NCI-H345 treated with DMSO at 0.1 percent for 48 hours (cell line): ENCODE measurements around the gene SLC22A31.

Source experiments
- DNase-seq: peaks from one replicate; lab custom pipeline; 2025; ENCODE audit not compliant: unreplicated experiment; lab: John Stamatoyannopoulos, UW

The SLC22A31 gene

DNA sequence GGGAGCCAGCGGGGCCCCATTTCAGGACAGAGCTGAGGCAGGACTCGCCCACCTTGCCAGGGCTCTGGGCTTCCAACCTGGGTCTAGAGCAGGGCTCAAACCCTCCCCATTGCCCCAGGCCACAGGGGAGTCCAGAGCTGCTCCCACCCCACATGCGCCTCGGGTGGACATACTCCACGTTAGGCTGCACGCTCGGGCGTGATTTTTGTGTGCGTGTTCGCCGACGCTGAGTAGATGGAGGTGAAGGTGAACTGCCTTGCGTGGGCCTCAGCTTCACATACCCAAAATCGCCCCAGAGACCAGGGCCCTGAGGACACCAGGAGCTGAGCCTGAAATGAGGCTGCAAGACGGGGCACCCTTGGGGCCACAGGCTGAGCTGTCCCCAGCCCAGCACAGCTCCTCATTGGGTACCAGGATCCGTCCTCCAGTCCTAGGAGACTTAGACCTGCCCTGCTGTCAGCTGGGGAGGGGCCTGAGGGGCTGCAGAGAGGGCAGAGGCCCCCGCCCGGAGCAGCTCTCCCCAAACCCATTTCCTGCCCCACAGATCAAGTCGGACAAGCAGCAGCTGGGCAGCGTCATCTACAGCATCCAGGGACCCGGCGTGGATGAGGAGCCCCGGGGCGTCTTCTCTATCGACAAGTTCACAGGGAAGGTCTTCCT, 20.6 kb downstream of the SLC22A31 start:
- no peak for DNase-seq

DNA sequence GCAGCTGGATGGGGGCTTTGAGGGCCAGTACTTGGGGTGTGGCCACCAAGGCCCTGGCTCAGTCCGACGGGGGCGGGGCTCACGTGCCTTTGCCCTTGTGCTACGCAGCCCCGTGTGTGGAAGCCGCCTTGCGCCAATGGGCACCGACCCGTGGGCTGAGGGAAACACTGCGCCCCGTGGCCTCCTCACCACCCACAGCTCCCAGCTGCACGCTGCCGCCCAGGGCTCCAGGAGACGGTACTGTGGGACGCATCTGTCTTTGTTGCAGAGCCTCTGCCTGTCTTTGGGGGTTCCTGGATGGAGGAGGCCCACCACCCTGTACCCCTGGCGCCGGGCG, 21.2 kb downstream of the SLC22A31 start:
- DNase-seq = no peak

- no peak for DNase-seq
Observed at GRCh38 chr16:89178453-89179147, 21.7 kb downstream of the SLC22A31 start.

DNA sequence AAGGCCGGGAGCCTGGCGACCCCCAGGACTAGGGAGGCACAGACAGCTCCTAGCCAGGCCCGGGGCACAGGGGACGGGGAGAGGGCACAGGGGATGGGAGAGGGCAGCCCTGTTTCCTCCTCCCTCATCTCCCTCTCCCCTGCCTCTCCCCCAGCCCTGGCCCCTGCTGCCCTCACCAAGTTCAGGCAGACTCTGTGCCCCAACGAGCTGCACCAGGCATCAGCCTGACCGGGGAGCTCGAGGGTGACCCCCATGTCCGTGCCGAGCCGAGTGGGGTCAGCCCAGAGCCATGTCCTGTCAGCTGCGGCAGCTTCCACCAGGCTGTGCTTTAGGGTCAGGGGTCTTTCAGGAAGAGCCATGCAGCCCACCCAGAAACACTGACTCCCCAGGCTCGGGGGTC, 22.8 kb downstream of the SLC22A31 start:
- DNase-seq = no peak

- DNase-seq = no peak
Observed at GRCh38 chr16:89176717-89177116, 23.6 kb downstream of the SLC22A31 start.

DNA sequence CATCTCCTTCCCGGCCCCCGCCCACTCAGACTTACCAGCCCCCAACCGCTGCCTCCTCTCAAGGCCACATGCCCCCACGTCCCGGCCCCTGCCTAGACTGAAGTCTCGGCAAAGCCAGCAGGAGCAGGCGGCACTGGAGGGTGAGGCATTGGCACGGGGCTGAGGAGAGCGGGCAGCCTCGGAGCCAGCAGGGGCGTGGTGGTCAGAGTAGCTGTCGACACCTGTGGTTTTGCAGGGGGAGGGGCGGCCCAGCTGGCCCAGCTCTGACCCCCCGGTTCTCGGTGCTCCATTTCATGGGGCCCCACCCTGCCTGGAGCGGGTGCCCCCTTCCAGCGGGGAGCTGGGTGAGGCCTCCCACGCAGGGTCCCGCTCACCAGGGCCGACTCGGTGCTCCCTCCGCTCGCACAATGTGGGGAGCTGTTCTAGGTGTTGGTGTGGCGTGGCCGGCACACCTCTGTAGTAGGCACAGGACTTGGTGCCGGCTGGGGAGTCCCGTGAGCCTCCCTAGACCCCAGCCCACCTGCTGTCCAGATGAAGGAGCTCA, 24.1 kb downstream of the SLC22A31 start:
- no peak for DNase-seq

DNA sequence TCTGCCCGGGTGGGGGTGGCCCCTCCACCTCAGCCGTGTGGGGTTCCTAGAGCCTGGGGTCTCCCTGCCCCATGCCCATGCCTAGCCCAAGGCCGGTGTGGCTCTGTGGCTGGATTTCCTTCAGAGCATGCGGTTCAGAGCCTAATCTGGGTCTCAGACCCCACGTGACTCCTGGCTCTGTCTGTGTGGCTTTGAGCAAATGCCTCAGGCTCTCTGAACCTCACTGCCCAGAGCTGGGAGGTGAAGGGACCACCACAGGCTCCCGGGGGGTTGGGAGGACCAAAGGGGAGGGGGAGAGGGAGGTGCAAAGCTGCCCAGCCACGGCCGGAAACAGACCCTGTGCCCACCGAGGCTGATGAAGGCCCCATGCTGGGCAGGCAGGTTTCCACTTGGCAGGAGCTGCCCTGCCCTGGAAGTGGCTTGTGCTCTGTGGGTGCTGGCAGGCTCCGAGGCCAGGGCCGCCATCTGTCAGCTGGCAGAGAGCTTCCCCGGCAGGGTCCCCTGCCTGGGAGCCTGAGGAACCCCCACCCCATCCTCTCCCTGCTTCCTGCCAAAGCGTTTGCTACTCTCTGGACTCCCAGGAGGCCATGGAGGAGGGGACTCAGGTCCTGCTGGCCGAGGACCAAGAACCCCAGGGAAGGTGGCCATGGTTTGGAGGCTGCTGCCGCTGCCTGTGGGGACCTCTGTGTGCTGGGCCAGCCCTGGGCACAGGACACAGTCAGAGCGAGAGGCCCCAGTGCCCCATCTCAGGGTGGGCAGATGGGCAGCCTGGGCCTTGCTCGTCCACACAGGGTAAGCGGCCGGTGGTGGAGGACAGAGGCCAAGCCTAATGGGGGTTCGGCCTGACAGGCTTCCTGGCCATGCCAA, 24.8 kb downstream of the SLC22A31 start:
- no peak for DNase-seq

- DNase-seq = no peak
Observed at GRCh38 chr16:89174877-89175276, 25.5 kb downstream of the SLC22A31 start.

DNA sequence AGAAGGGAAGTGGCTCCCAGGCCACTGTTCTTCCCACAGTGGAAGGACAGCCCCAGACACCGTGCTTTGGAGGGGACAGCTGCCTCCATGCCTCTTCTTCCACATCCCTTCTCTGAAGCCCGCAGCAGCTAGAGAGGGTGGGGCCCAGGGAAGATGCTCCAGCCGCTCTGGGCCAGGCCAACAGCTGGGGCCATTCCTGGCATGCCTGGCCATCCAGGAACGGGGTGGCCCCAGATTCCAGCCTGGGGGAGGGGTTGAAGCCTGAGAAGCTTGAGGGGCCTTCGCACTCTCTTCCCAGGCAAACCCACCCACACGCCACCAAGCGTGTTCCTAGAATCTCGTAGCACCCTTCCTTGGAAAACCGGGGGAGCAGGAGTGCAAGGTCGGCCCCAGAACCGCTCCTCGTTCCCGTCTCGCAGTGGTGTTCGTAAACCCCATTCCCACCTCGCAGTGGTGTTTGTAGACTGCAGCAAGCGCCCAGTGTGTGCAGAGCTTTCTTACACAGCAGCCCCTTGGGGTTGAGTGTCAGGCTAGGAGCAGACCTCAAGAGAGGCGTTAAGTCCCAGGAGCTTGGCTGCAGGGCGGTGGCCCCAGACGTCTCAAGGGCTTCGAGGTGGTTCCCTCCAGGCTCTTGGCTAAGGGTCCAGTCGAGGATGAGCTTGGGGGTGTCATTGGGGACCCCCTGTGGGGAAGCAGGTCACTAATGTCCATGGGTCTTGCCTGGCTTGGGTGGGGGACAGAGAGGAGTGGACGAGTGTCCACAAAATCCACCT, 26.1 kb downstream of the SLC22A31 start:
- DNase-seq = no peak

GRCh38 chr16:89173174-89173921, 27.0 kb downstream of the SLC22A31 start:
- DNase-seq = no peak

DNA sequence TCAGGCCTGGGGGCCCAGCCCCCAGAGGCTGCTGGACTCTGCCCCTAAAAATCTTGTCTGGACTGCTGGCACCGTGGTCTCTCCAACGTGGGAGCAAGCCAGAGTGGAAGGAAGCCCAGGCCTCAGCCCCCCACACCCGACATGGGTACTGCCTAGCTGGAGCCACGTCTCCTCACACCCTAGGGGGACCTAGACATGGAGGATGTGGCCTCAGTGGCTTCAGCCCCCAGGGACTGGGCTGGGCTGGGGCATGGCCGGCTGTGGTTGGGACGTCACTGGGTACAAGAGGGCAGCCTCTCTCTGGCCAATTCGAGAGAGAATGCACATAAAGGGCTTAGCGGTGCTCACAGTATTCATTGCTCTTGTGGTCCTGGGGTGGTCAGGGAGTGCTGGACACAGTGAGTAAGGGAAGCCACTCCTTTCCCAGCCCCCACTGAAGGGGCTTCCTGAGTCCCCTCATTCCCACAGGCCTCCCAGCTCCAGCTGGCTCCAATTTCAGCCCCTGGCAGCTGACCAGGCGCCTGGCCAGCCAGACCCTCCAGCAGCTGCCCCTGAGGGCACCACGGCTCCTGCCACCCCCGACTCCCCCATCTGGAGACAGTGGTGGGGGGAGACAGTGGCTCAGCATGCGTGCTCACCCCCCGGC, 27.7 kb downstream of the SLC22A31 start:
- DNase-seq = no peak

- no peak for DNase-seq
Observed at GRCh38 chr16:89172171-89172527, 28.2 kb downstream of the SLC22A31 start.

GRCh38 chr16:89171216-89172170, 28.8 kb downstream of the SLC22A31 start, which contains the start of gene CDH15:
Gene CDH15 (plus strand): TSS chr16:89171748. CDS start chr16:89171832, 84 bp downstream.
- peak; percentile 64 for DNase-seq

GRCh38 chr16:89170346-89171215, 29.8 kb downstream of the SLC22A31 start:
- DNase-seq = peak; percentile 58

GRCh38 chr16:89169778-89170177, 30.6 kb downstream of the SLC22A31 start:
- DNase-seq = no peak

- no peak for DNase-seq
Observed at GRCh38 chr16:89168381-89169189, 31.8 kb downstream of the SLC22A31 start.

DNA sequence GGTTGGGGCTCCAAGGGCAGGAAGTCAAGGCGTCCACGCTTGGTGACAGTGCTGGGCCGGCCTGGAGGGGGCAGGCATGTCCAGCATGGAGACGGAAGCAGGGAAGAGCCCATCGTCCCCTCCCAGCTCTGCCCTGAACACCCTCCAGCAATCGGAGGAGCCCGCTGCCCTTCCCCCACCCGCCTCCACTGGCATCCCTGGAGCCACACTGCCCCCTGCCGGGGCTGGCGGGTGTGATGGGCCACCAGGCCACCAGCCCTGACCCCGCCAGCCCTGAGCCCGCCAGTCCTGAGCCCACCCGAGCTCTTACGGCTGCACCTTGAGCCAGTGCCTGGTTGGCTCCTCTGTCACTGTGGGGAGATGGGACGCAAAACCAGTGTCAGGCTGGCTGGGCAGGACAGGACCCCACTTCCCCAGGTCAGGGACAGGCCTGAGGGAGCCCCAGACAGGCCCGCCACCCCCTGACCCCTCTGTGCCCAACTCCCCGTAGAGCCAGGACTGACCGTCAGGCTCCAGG, 32.9 kb downstream of the SLC22A31 start:
- DNase-seq = peak; percentile 32
